Mesendoderm (in vitro differentiated cells): ENCODE data around the gene TEX261.

Source experiments
- DNase-seq: peaks from one replicate; pipeline ENCODE4 v3.0.0; 2013
- H2AK5ac ChIP-seq: 2 replicates; pipeline ENCODE4 v1.6.1; 2013; ENCODE audit warnings: low read length, inconsistent platforms
- H2BK120ac ChIP-seq: 2 replicates; pipeline ENCODE4 v1.6.1; 2013; ENCODE audit warnings: low read depth, mild to moderate bottlenecking, low read length, moderate library complexity, mixed read lengths
- H2BK15ac ChIP-seq: replicated peaks from 2 replicates; pipeline ENCODE4 v1.6.1; 2013; ENCODE audit warnings: low read depth, mild to moderate bottlenecking, moderate library complexity
- H2BK5ac ChIP-seq: 2 replicates; pipeline ENCODE4 v1.6.1; 2013; ENCODE audit warnings: low read length, inconsistent platforms
- H3K18ac ChIP-seq: 2 replicates; pipeline ENCODE4 v1.6.1; 2013; ENCODE audit warnings: mild to moderate bottlenecking, low read length, mixed read lengths
- H3K23ac ChIP-seq: one replicate; pipeline ENCODE4 v1.6.1; 2013; ENCODE audit warnings: low read length
- H3K27ac ChIP-seq: 2 replicates; pipeline ENCODE4 v1.5.1; 2013; ENCODE audit warnings: low read depth, mild to moderate bottlenecking, inconsistent platforms, low read length, moderate library complexity
- H3K27me3 ChIP-seq: 2 replicates; pipeline ENCODE4 v1.6.1; 2013; ENCODE audit warnings: low read length, control low read depth, mild to moderate bottlenecking, inconsistent platforms; ENCODE audit not compliant: insufficient read depth, poor library complexity
- H3K36me3 ChIP-seq: 2 replicates; pipeline ENCODE4 v1.6.1; 2013; ENCODE audit warnings: low read length, inconsistent platforms; ENCODE audit not compliant: control insufficient read depth, insufficient read depth
- H3K4ac ChIP-seq: one replicate; pipeline ENCODE4 v1.6.1; 2013; ENCODE audit warnings: low read depth, mild to moderate bottlenecking, low read length, moderate library complexity
- H3K4me1 ChIP-seq: 2 replicates; pipeline ENCODE4 v1.6.1; 2013; ENCODE audit warnings: low read depth, low read length, inconsistent platforms; ENCODE audit not compliant: control insufficient read depth
- H3K4me2 ChIP-seq: 2 replicates; pipeline ENCODE4 v1.6.1; 2013; ENCODE audit warnings: low read length
- H3K4me3 ChIP-seq: 2 replicates; pipeline ENCODE4 v1.5.1; 2013; ENCODE audit warnings: mild to moderate bottlenecking, low read length
- H3K56ac ChIP-seq: one replicate; pipeline ENCODE4 v1.6.1; 2013; ENCODE audit warnings: low read length
- H3K79me1 ChIP-seq: 2 replicates; pipeline ENCODE4 v1.6.1; 2013; ENCODE audit warnings: low read length, inconsistent platforms
- H3K79me2 ChIP-seq: 2 replicates; pipeline ENCODE4 v1.6.1; 2013; ENCODE audit warnings: mild to moderate bottlenecking, low read length; ENCODE audit not compliant: control insufficient read depth, insufficient read depth
- H3K9ac ChIP-seq: 2 replicates; pipeline ENCODE4 v1.6.1; 2013; ENCODE audit warnings: low read length, inconsistent platforms
- H4K5ac ChIP-seq: one replicate; pipeline ENCODE4 v1.6.1; 2013; ENCODE audit warnings: low read length
- H4K8ac ChIP-seq: one replicate; pipeline ENCODE4 v1.6.1; 2013; ENCODE audit warnings: low read depth, mild to moderate bottlenecking, control low read depth, low read length, moderate library complexity
- WGBS: extraction: QIAGEN DNeasy Blood & Tissue Kit; methylation state at CpG from one replicate; pipeline ENCODE4 v1.1.7; 2013; ENCODE audit warnings: low lambda C conversion rate, missing lambda C conversion rate; ENCODE audit not compliant: insufficient coverage; ENCODE audit errors: extremely low coverage; 5-methylcytosine and 5-hydroxymethylcytosine counted together

Gene TEX261

GRCh38 chr2:70962885-70963878, 31.5 kb downstream of the TEX261 start:
- no peak overlapping the region for H2AK5ac ChIP-seq
- no peak overlapping the region for H2BK5ac ChIP-seq
- H2BK120ac ChIP-seq: no peak overlapping the region
- no peak overlapping the region for H3K18ac ChIP-seq
- H3K23ac ChIP-seq: no peak overlapping the region
- H3K79me2 ChIP-seq: no peaks in the 10 kb centered on the region
- H4K5ac ChIP-seq: no peak overlapping the region
- H3K4ac ChIP-seq: no peak overlapping the region
- no peak overlapping the region for H4K8ac ChIP-seq
- H3K79me1 ChIP-seq: no peaks in the 10 kb centered on the region
- no peaks in the 10 kb centered on the region for H3K4me1 ChIP-seq
- H3K9ac ChIP-seq: no peak overlapping the region
- WGBS: no CpG with 5 or more reads among the region's 18 CpGs
- no peak for DNase-seq
- peaks cover 9% of the 10 kb centered on the region for H3K27me3 ChIP-seq
- no peak overlapping the region for H3K27ac ChIP-seq
- H3K56ac ChIP-seq: no peak overlapping the region
- H2BK15ac ChIP-seq: no peak overlapping the region
- no peaks in the 10 kb centered on the region for H3K36me3 ChIP-seq
- no peak overlapping the region for H3K4me3 ChIP-seq
- H3K4me2 ChIP-seq: no peak overlapping the region

- peaks cover 8% of the 10 kb centered on the region for H3K27me3 ChIP-seq
- WGBS: no CpG with 5 or more reads among the region's 12 CpGs
- DNase-seq: no peak
Measured at GRCh38 chr2:70962211-70962884, 32.3 kb downstream of the TEX261 start.

DNA sequence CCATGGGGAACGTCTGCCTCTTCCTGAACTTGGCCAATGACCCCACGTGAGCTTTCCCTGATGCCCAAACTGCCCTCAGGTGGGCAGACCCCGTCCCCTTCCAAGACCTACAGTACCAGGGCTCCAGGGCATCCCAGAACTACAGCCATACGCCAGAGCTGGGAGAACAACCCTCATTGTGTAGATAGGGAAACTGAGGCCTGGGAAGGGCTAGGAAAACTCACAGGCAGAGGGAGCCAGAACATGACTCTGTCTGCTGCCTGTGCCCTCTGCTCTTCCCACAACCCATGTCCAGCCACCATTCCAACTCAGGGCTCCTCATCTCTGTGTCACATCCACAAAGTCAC, 33.1 kb downstream of the TEX261 start:
- no CpG with 5 or more reads among the region's 4 CpGs for WGBS
- no peak overlapping the region for H4K5ac ChIP-seq

More at GRCh38 chr2:70962211-70962884, 32.3 kb downstream of the TEX261 start:
- H3K56ac ChIP-seq: no peak overlapping the region
- no peak overlapping the region for H4K8ac ChIP-seq
- H2AK5ac ChIP-seq: no peak overlapping the region
- H4K5ac ChIP-seq: no peak overlapping the region
- H3K23ac ChIP-seq: no peak overlapping the region
- no peak overlapping the region for H3K4me3 ChIP-seq
- no peak overlapping the region for H3K27ac ChIP-seq
- no peaks in the 10 kb centered on the region for H3K79me1 ChIP-seq
- H2BK15ac ChIP-seq: no peak overlapping the region
- no peak overlapping the region for H2BK5ac ChIP-seq
- no peak overlapping the region for H3K4ac ChIP-seq
- no peaks in the 10 kb centered on the region for H3K4me1 ChIP-seq
- H2BK120ac ChIP-seq: no peak overlapping the region
- H3K18ac ChIP-seq: no peak overlapping the region
- H3K79me2 ChIP-seq: no peaks in the 10 kb centered on the region
- no peak overlapping the region for H3K9ac ChIP-seq
- no peak overlapping the region for H3K4me2 ChIP-seq
- H3K36me3 ChIP-seq: no peaks in the 10 kb centered on the region

GRCh38 chr2:70960833-70961647, 33.6 kb downstream of the TEX261 start:
- Histone ChIP-seq H3K9ac (no peak overlapping the region), H3K27me3 (peaks cover 8% of the 10 kb centered on the region), H2BK5ac (no peak overlapping the region), H4K8ac (no peak overlapping the region), H2BK15ac (no peak overlapping the region), H3K4me2 (no peak overlapping the region), H3K4me3 (no peak overlapping the region), H2BK120ac (no peak overlapping the region), H2AK5ac (no peak overlapping the region), H3K56ac (no peak overlapping the region), H3K4me1 (no peaks in the 10 kb centered on the region), H3K23ac (no peak overlapping the region), H3K36me3 (no peaks in the 10 kb centered on the region), H3K79me2 (no peaks in the 10 kb centered on the region), H3K18ac (no peak overlapping the region), H4K5ac (no peak overlapping the region), H3K79me1 (no peaks in the 10 kb centered on the region), H3K27ac (no peak overlapping the region), H3K4ac (no peak overlapping the region)
- DNase-seq: peak; percentile 45
- no CpG with 5 or more reads among the region's 14 CpGs for WGBS

More for the DNA sequence above, 33.1 kb downstream of the TEX261 start:
- H3K27ac ChIP-seq: no peak overlapping the region
- no peak overlapping the region for H3K23ac ChIP-seq
- no peaks in the 10 kb centered on the region for H3K4me1 ChIP-seq
- H3K36me3 ChIP-seq: no peaks in the 10 kb centered on the region
- H2BK120ac ChIP-seq: no peak overlapping the region
- no peaks in the 10 kb centered on the region for H3K79me2 ChIP-seq
- H3K4me3 ChIP-seq: no peak overlapping the region
- no peak overlapping the region for H2AK5ac ChIP-seq
- no peak overlapping the region for H3K4me2 ChIP-seq
- H3K79me1 ChIP-seq: no peaks in the 10 kb centered on the region
- H3K4ac ChIP-seq: no peak overlapping the region
- no peak overlapping the region for H4K8ac ChIP-seq
- H3K18ac ChIP-seq: no peak overlapping the region
- peaks cover 8% of the 10 kb centered on the region for H3K27me3 ChIP-seq
- no peak overlapping the region for H2BK5ac ChIP-seq
- no peak overlapping the region for H3K56ac ChIP-seq
- DNase-seq: no peak
- no peak overlapping the region for H2BK15ac ChIP-seq
- H3K9ac ChIP-seq: no peak overlapping the region

DNA sequence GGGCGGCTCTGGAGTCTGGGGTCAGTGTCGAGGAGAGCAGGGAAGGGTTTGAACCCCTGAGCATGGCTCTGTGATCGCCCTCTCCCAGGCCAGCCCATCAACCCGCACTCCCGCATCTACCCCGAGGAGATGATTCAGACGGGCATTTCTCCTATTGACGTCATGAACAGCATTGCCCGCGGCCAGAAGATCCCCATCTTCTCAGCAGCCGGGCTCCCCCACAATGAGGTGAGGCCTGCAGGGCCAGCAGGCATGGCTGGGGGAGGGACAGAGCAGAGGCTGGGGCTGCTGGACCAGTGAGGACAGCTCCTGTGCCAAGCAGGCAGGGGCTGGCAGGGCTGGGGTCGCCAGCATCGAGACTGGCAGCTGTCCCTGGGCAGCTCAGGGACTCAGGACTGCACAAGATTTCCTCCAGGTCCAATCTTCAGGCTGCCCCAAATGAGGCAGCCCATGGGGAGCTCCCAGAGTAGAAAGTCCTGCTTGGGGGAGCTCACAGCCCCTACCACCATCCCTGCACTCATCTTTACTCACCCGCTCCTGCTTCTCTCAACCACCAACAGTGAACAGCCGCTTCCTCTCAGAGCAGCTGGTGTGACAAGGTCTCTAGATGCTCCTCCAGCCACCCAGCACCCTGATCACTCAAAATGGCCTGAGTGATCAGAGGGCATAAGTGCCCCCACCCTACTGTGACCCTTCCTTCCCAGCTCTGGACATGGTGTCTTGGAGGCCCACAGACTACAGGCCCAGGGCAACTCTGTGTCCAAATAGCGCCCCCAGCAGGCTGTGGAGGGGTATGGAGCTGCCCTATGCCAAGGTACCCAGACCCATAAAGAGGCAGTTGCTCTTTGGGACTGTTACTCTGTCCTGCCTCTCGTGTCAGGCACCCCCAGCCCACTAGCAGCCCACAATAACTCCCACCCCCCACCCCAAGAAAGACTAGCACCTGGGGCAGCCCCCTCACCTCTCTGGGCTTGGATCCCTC, 34.5 kb downstream of the TEX261 start:
- no peak overlapping the region for H2BK120ac ChIP-seq
- H2BK15ac ChIP-seq: no peak overlapping the region
- H3K4me2 ChIP-seq: no peak overlapping the region
- WGBS: no CpG with 5 or more reads among the region's 17 CpGs
- no peak overlapping the region for H4K8ac ChIP-seq
- no peak overlapping the region for H2AK5ac ChIP-seq
- no peak overlapping the region for H3K27ac ChIP-seq
- H3K18ac ChIP-seq: no peak overlapping the region
- no peak for DNase-seq
- no peak overlapping the region for H3K4me3 ChIP-seq
- no peaks in the 10 kb centered on the region for H3K79me2 ChIP-seq
- no peak overlapping the region for H3K23ac ChIP-seq
- peaks cover 6% of the 10 kb centered on the region for H3K27me3 ChIP-seq
- H2BK5ac ChIP-seq: no peak overlapping the region
- no peak overlapping the region for H4K5ac ChIP-seq
- no peaks in the 10 kb centered on the region for H3K4me1 ChIP-seq
- no peaks in the 10 kb centered on the region for H3K79me1 ChIP-seq
- H3K9ac ChIP-seq: no peak overlapping the region
- H3K56ac ChIP-seq: no peak overlapping the region
- H3K36me3 ChIP-seq: no peaks in the 10 kb centered on the region
- no peak overlapping the region for H3K4ac ChIP-seq
